ENCODE data around the gene OSBPL2. TPM values are rescaled to one million over a fixed set of nuclear protein-coding genes. Genes with fewer than 3 reads are reported as not detected.

OSBPL2 gene
- total RNA-seq, 1 donor from 2014 or later, result 56.7 TPM

GRCh38 chr20:62211769-62212288 is 26.5 kb upstream of the OSBPL2 start:
- Mint-ChIP-seq H3K27me3 (peaks cover 24% of the 10 kb centered on the region), H3K4me3 (ENCODE audit: low read depth) (no peak overlapping the region), H3K27ac (no peak overlapping the region), H3K4me1 (ENCODE audit: low read depth) (peaks cover 6% of the 10 kb centered on the region), H3K36me3 (ENCODE audit: insufficient read depth) (no peaks in the 10 kb centered on the region), H3K9me3 (ENCODE audit: low read depth) (no peaks in the 10 kb centered on the region)
- no peak for DNase-seq (ENCODE audit: low spot score, unreplicated experiment)
- TF ChIP-seq, protein P1, sequence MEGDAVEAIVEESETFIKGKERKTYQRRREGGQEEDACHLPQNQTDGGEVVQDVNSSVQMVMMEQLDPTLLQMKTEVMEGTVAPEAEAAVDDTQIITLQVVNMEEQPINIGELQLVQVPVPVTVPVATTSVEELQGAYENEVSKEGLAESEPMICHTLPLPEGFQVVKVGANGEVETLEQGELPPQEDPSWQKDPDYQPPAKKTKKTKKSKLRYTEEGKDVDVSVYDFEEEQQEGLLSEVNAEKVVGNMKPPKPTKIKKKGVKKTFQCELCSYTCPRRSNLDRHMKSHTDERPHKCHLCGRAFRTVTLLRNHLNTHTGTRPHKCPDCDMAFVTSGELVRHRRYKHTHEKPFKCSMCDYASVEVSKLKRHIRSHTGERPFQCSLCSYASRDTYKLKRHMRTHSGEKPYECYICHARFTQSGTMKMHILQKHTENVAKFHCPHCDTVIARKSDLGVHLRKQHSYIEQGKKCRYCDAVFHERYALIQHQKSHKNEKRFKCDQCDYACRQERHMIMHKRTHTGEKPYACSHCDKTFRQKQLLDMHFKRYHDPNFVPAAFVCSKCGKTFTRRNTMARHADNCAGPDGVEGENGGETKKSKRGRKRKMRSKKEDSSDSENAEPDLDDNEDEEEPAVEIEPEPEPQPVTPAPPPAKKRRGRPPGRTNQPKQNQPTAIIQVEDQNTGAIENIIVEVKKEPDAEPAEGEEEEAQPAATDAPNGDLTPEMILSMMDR (IDR thresholded peaks at IDR 0.05; ENCODE audit: unreplicated experiment), result no peak

DNA sequence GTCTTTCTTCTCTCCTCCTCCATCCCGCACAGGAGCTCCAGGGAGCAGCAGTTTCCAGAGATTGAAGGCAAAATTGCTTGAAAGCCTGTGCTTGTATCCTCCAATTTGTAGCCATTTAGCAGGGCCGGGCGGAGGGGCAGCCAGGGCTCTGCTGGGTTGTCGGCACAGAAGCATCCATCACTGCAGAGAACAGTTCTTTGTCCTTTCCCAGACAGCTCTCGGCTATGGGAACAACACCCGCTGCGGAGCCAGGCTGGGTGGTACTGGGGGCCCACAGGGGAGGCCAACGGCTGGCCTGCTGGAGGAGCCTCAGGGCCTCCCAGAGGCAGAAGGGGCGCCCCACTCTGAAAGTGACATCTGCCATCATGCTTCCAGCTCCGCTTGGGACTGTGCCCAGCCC is 26.0 kb upstream of the OSBPL2 start:
- H3K4me1 Mint-ChIP-seq (ENCODE audit: low read depth), result peaks cover 6% of the 10 kb centered on the region
- no peaks in the 10 kb centered on the region for H3K36me3 Mint-ChIP-seq (ENCODE audit: insufficient read depth)
- DNase-seq (ENCODE audit: low spot score, unreplicated experiment), result no peak
- H3K9me3 Mint-ChIP-seq (ENCODE audit: low read depth), result no peaks in the 10 kb centered on the region
- peaks cover 27% of the 10 kb centered on the region for H3K27me3 Mint-ChIP-seq
- no peak overlapping the region for H3K27ac Mint-ChIP-seq
- TF ChIP-seq, protein P1 (IDR thresholded peaks at IDR 0.05; ENCODE audit: unreplicated experiment), result no peak
- H3K4me3 Mint-ChIP-seq (ENCODE audit: low read depth), result no peak overlapping the region

- Mint-ChIP-seq H3K27ac (no peak overlapping the region), H3K36me3 (ENCODE audit: insufficient read depth) (no peaks in the 10 kb centered on the region), H3K27me3 (peaks cover 39% of the 10 kb centered on the region), H3K4me3 (ENCODE audit: low read depth) (no peak overlapping the region), H3K4me1 (ENCODE audit: low read depth) (peaks cover 2% of the 10 kb centered on the region), H3K9me3 (ENCODE audit: low read depth) (no peaks in the 10 kb centered on the region)
- TF ChIP-seq, protein P1 (IDR thresholded peaks at IDR 0.05; ENCODE audit: unreplicated experiment), result no peak
- DNase-seq (ENCODE audit: low spot score, unreplicated experiment), result no peak
Measured at GRCh38 chr20:62214067-62214466, 24.3 kb upstream of the OSBPL2 start.

- H3K27me3 Mint-ChIP-seq, result peaks cover 40% of the 10 kb centered on the region
- TF ChIP-seq, protein P1 (IDR thresholded peaks at IDR 0.05; ENCODE audit: unreplicated experiment), result no peak
- no peak for DNase-seq (ENCODE audit: low spot score, unreplicated experiment)
- H3K27ac Mint-ChIP-seq, result no peak overlapping the region
- H3K4me1 Mint-ChIP-seq (ENCODE audit: low read depth), result peaks cover 2% of the 10 kb centered on the region
- no peaks in the 10 kb centered on the region for H3K9me3 Mint-ChIP-seq (ENCODE audit: low read depth)
- no peaks in the 10 kb centered on the region for H3K36me3 Mint-ChIP-seq (ENCODE audit: insufficient read depth)
- H3K4me3 Mint-ChIP-seq (ENCODE audit: low read depth), result no peak overlapping the region
Measured at GRCh38 chr20:62215020-62215990, 23.0 kb upstream of the OSBPL2 start.

DNA sequence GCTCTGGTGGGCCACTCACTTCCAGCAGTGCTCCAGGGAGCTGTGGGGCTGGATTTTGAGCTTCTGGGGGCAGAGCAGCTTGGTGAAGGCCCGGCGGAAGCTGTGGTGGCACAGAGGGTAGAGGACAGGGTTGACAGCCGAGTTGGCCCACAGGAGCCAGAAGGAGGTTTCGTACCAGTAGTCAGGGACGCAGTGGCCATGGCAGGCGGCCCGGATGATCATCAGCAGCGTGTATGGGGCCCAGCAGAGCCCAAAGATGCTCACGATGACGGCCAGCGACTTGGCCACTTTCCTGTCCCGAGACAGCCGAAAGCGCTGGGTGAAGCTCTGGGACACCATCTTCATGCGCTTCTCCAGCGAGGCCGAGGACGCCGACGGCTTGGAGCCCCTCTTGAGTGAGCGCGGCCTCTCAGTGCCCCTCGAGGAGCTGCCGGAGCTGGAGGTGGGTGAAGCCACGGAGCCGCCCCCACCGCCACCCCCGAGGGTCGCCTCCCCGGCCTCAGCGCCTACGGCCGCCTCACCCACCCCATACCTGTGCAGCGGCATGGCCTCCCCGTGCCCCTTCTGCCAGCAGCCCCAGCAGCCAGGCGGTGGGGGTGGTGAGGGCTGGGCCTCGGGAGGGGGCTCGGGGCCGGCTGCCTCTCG is 22.2 kb upstream of the OSBPL2 start:
- TF ChIP-seq, protein P1 (IDR thresholded peaks at IDR 0.05; ENCODE audit: unreplicated experiment), result no peak
- DNase-seq (ENCODE audit: low spot score, unreplicated experiment), result no peak
- H3K27me3 Mint-ChIP-seq, result peaks cover 46% of the 10 kb centered on the region
- H3K36me3 Mint-ChIP-seq (ENCODE audit: insufficient read depth), result no peaks in the 10 kb centered on the region
- no peak overlapping the region for H3K27ac Mint-ChIP-seq
- H3K4me1 Mint-ChIP-seq (ENCODE audit: low read depth), result peaks cover 2% of the 10 kb centered on the region
- no peaks in the 10 kb centered on the region for H3K9me3 Mint-ChIP-seq (ENCODE audit: low read depth)
- H3K4me3 Mint-ChIP-seq (ENCODE audit: low read depth), result no peak overlapping the region
